DND-41 (cell line): ENCODE results near the gene BTBD16.

Source experiments
- ATAC-seq: fragments of 200-7000 bp; cut with Tn5 transposase; 3 replicates; pipeline ENCODE4 v1.9.1; 2021; ENCODE audit warnings: low read depth; ENCODE audit not compliant: insufficient read depth
- DNase-seq: peaks from one replicate; pipeline ENCODE4 v3.0.0-alpha.2; 2020
- H2AFZ ChIP-seq: 2 replicates; pipeline ENCODE4 v1.6.0; 2012; ENCODE audit warnings: low read depth, low read length
- H3K27ac ChIP-seq: 2 replicates; pipeline ENCODE4 v1.5.1; 2012; ENCODE audit warnings: low read length, inconsistent platforms
- H3K27me3 ChIP-seq: fragments of 200-600 bp; sonication (generic); 2 replicates; pipeline ENCODE4 v1.6.0; 2012; ENCODE audit warnings: low read length, mild to moderate bottlenecking, inconsistent platforms; ENCODE audit not compliant: insufficient read depth, poor library complexity
- H3K36me3 ChIP-seq: 2 replicates; pipeline ENCODE4 v1.5.1; 2012; ENCODE audit warnings: low read length, inconsistent platforms; ENCODE audit not compliant: insufficient read depth
- H3K4me1 ChIP-seq: 2 replicates; pipeline ENCODE4 v1.5.1; 2012; ENCODE audit warnings: mild to moderate bottlenecking, low read length; ENCODE audit not compliant: insufficient read depth
- H3K4me2 ChIP-seq: 2 replicates; pipeline ENCODE4 v1.6.0; 2012; ENCODE audit warnings: mild to moderate bottlenecking, moderate library complexity, low read length, inconsistent platforms; ENCODE audit not compliant: insufficient read depth
- H3K4me3 ChIP-seq, 2 experiments: fragments of 200-600 bp in 1 of 2; shearing (Covaris generic) in 1 of 2; 2 replicates each; pipeline ENCODE4 v1.5.1; 2012 to 2016; ENCODE audit warnings: inconsistent platforms in 2 of 2, low read length in 2 of 2, mild to moderate bottlenecking in 2 of 2, low read depth in 1 of 2, moderate library complexity in 1 of 2
- H3K79me2 ChIP-seq: 2 replicates; pipeline ENCODE4 v1.6.0; 2012; ENCODE audit warnings: low read length, inconsistent platforms; ENCODE audit not compliant: insufficient read depth
- H3K9ac ChIP-seq: 2 replicates; pipeline ENCODE4 v1.6.0; 2012; ENCODE audit warnings: low read depth, mild to moderate bottlenecking, inconsistent platforms, low read length, moderate library complexity
- H3K9me3 ChIP-seq: 2 replicates; pipeline ENCODE4 v1.5.1; 2012; ENCODE audit warnings: low read length, moderate library complexity, mild to moderate bottlenecking, inconsistent platforms; ENCODE audit not compliant: insufficient read depth, severe bottlenecking
- H4K20me1 ChIP-seq: 2 replicates; pipeline ENCODE4 v1.6.0; 2012; ENCODE audit warnings: low read length; ENCODE audit not compliant: insufficient read depth
- EZH2 ChIP-seq: IDR thresholded peaks from 3 replicates; pipeline ENCODE4 v1.6.1; 2012; ENCODE audit warnings: borderline replicate concordance, low read depth, mild to moderate bottlenecking, moderate library complexity, low read length, inconsistent platforms; ENCODE audit not compliant: severe bottlenecking
- TF ChIP-seq, protein P1 (sequence below): IDR thresholded peaks from 2 replicates; pipeline ENCODE4 v1.5.1; 2012; ENCODE audit warnings: borderline replicate concordance, low read length, moderate library complexity, mild to moderate bottlenecking; ENCODE audit not compliant: poor library complexity, severe bottlenecking; ENCODE audit errors: extremely low read depth

BTBD16 gene

DNA sequence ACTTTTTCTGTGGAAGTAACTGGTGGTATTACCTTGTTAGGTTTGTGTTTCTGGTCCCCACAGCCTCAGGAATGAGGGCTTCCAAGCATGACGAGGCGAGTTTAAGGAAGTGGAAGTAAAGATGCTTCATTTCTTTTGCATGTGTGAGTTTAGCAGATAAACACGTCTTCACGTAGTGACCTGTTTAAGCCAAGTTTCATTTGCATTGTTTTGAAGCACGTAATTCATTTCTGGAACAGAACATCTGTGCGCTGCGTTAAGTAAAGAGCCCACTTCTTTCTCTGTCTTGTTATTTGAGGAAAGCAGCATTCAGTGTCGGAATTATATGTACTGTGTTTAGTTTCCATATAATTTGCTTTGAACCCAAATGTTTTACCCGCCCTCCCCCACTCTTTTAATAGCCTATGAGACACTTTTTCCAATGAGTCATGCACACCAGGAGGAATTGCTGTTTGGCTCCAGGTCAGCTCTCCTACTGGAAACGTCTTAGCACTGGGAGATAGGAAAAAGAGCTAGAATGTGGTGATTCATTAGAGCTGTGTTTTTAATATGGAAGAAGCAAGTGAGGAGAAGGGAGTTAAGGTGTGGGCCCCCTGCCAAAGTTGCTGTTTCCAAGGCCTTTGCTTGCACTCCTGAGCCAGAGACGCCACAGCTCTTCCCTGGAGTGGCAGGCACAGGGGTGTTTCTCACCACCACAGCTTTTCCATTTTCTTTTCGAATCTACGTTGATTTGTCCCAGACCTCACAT lies 36.7 kb downstream of the BTBD16 start:
- Histone ChIP-seq H3K27me3 (peaks cover 4% of the 10 kb centered on the region), H3K4me1 (no peaks in the 10 kb centered on the region), H3K9ac (no peak overlapping the region), H3K36me3 (no peaks in the 10 kb centered on the region), H3K4me2 (no peak overlapping the region), H3K79me2 (no peaks in the 10 kb centered on the region), H3K9me3 (no peaks in the 10 kb centered on the region), H3K27ac (no peak overlapping the region), H2AFZ (no peak overlapping the region), H4K20me1 (no peaks in the 10 kb centered on the region), H3K4me3 (no peak overlapping the region)
- no peak for DNase-seq
- TF ChIP-seq, protein P1, sequence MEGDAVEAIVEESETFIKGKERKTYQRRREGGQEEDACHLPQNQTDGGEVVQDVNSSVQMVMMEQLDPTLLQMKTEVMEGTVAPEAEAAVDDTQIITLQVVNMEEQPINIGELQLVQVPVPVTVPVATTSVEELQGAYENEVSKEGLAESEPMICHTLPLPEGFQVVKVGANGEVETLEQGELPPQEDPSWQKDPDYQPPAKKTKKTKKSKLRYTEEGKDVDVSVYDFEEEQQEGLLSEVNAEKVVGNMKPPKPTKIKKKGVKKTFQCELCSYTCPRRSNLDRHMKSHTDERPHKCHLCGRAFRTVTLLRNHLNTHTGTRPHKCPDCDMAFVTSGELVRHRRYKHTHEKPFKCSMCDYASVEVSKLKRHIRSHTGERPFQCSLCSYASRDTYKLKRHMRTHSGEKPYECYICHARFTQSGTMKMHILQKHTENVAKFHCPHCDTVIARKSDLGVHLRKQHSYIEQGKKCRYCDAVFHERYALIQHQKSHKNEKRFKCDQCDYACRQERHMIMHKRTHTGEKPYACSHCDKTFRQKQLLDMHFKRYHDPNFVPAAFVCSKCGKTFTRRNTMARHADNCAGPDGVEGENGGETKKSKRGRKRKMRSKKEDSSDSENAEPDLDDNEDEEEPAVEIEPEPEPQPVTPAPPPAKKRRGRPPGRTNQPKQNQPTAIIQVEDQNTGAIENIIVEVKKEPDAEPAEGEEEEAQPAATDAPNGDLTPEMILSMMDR, result no peak
- TF ChIP-seq EZH2, result no peak
- ATAC-seq, result no peak

DNA sequence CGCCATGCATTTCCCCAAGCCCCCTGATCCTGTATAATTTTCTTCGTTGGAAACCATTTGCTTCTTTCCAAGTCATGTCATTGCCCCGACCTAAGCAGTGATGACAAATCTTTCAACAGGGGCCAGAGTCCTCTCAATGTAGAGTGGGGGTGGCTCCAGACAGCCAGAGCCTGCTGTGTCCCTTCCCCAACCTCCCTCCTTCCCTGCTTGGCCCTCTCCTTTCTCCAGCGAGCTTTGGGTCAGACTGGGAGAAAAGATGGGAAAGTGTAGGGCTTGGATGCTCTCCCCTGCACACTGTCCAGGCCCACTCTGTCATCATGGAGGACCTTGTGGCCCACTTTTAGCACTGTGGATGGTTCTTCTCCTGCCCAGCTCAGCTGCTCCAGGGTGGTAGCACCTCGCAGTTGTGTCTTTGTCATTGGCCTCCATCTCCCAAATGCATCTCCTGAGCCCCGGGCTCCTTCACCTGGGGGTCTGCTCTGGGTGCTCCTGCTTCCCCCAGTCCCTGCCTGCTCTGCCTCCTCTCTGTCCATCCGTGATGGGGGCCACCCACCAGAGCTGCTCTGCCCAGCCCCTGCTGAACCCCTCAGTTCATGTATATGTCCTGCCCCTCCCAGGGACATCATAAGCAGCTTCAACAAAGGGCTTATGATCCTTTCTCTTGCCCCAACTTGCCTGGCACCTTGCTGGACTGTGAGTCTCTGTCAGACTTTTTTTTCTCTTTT lies 37.5 kb downstream of the BTBD16 start:
- Histone ChIP-seq H3K27ac (no peak overlapping the region), H3K79me2 (no peaks in the 10 kb centered on the region), H3K4me3 (no peak overlapping the region), H3K9me3 (no peaks in the 10 kb centered on the region), H3K27me3 (peaks cover 4% of the 10 kb centered on the region), H3K36me3 (no peaks in the 10 kb centered on the region), H3K4me1 (no peaks in the 10 kb centered on the region), H4K20me1 (no peaks in the 10 kb centered on the region), H3K4me2 (no peak overlapping the region), H3K9ac (no peak overlapping the region), H2AFZ (no peak overlapping the region)
- ATAC-seq (no peak), DNase-seq (no peak)
- TF ChIP-seq, protein P1, result no peak
- no peak for TF ChIP-seq EZH2

DNA sequence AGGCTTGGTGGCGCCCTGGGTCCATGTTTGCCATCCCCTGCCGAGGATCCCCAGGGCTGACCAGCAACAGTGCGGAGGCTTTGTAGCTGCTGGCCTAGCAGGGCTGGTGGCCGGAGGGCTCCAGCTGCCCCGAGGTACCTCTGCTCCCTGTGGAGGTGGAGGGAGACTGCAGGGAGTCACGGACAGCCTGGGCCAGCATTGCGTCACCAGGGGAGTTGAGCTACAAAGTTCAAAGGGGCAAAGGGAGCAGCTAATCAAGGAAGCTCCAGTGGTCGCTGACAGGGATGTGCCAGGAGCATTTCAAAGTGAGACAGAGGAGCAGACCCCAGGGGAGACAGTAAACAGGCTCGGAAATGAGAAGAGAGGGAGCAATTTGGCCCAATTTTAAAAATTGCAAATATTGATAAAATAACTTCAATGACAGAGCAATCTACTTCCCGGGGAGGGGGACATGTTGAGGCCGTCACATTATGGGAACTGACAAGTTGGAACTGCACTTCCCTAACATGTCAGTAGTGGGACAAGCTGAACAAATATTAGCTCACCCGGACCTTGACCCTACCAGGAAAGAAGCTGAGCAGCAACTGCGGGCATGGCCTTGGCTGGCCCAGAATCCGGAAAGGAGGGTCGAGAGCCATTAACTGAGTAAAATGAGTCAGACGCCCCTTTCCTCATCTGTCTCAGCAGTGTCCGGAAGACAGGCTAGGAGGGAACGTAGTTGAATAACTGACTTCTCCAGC lies 39.4 kb downstream of the BTBD16 start:
- TF ChIP-seq, protein P1, result no peak
- TF ChIP-seq EZH2, result no peak
- DNase-seq, result no peak
- H3K79me2 ChIP-seq, result no peaks in the 10 kb centered on the region
- H3K4me3 ChIP-seq, result no peak overlapping the region
- H3K27me3 ChIP-seq, result peaks cover 4% of the 10 kb centered on the region
- H3K4me2 ChIP-seq, result no peak overlapping the region
- H3K9me3 ChIP-seq, result no peaks in the 10 kb centered on the region
- no peaks in the 10 kb centered on the region for H3K36me3 ChIP-seq
- H3K27ac ChIP-seq, result no peak overlapping the region
- ATAC-seq, result no peak
- H3K9ac ChIP-seq, result no peak overlapping the region
- no peaks in the 10 kb centered on the region for H3K4me1 ChIP-seq
- no peaks in the 10 kb centered on the region for H4K20me1 ChIP-seq
- no peak overlapping the region for H2AFZ ChIP-seq
